HepG2 (cell line): Measurements from ENCODE around the gene NFE2L3. TPM values are rescaled to one million over a fixed set of nuclear protein-coding genes. Genes with fewer than 3 reads are reported as not detected.

Source experiments
- AGO1 ChIP-seq: fragments of 200-400 bp; formaldehyde crosslinking; IDR thresholded peaks from 2 replicates; pipeline ENCODE4 v1.6.1; 2017; ENCODE audit warnings: mild to moderate bottlenecking, low read depth, low read length, moderate library complexity; ENCODE audit not compliant: poor library complexity, severe bottlenecking
- AKAP8 ChIP-seq: sonication (generic); formaldehyde crosslinking; IDR thresholded peaks from 2 replicates; pipeline ENCODE4 v1.5.1; 2020; ENCODE audit warnings: mild to moderate bottlenecking, missing genetic modification reagents
- DMAP1 ChIP-seq: IDR thresholded peaks from 2 replicates; pipeline ENCODE4 v1.6.1; 2016
- FOXK2 ChIP-seq: fragments of 450-650 bp; IDR thresholded peaks from 2 replicates; pipeline ENCODE4 v1.6.1; 2016
- HNRNPLL ChIP-seq: fragments of 200-400 bp; formaldehyde crosslinking; IDR thresholded peaks from 2 replicates; pipeline ENCODE4 v1.6.1; 2017; ENCODE audit warnings: mild to moderate bottlenecking, low read depth, low read length; ENCODE audit not compliant: poor library complexity, severe bottlenecking
- KDM6A ChIP-seq: IDR thresholded peaks from 2 replicates; pipeline ENCODE4 v1.6.1; 2016; ENCODE audit warnings: low read depth
- MAF1 ChIP-seq: sonication (generic); formaldehyde crosslinking; IDR thresholded peaks from 2 replicates; pipeline ENCODE4 v1.5.0; 2020; ENCODE audit warnings: missing genetic modification reagents, borderline replicate concordance
- MXD4 ChIP-seq: IDR thresholded peaks from 2 replicates; pipeline ENCODE4 v1.6.1; 2016; ENCODE audit warnings: mild to moderate bottlenecking, missing biosample characterization, missing genetic modification reagents
- NAIF1 ChIP-seq: sonication (generic); formaldehyde crosslinking; IDR thresholded peaks from 2 replicates; pipeline ENCODE4 v1.5.0; 2020; ENCODE audit warnings: mild to moderate bottlenecking, missing genetic modification reagents, borderline replicate concordance
- NFIC ChIP-seq: IDR thresholded peaks from 2 replicates; pipeline ENCODE4 v1.6.1; 2012; ENCODE audit warnings: mild to moderate bottlenecking, low read length, inconsistent platforms
- RBM22 ChIP-seq: fragments of 200-400 bp; formaldehyde crosslinking; optimal IDR thresholded peaks from 2 replicates; pipeline ENCODE3; 2017; ENCODE audit warnings: mild to moderate bottlenecking, low read length, moderate library complexity
- SALL2 ChIP-seq: sonication (generic); formaldehyde crosslinking; IDR thresholded peaks from 2 replicates; pipeline ENCODE4 v1.8.1; 2023; ENCODE audit warnings: mild to moderate bottlenecking, missing genetic modification reagents, inconsistent platforms
- SIN3A ChIP-seq: IDR thresholded peaks from 2 replicates; pipeline ENCODE4 v1.6.1; 2011; ENCODE audit warnings: low read depth, mild to moderate bottlenecking, control low read depth, low read length, borderline replicate concordance
- YEATS4 ChIP-seq: sonication (generic); formaldehyde crosslinking; IDR thresholded peaks from 2 replicates; pipeline ENCODE4 v1.4.0; 2020; ENCODE audit warnings: missing genetic modification reagents, borderline replicate concordance
- ZC3H13 ChIP-seq: sonication (generic); formaldehyde crosslinking; IDR thresholded peaks from 2 replicates; pipeline ENCODE4 v1.8.1; 2023; ENCODE audit warnings: mild to moderate bottlenecking, missing genetic modification reagents, moderate library complexity
- ZFX ChIP-seq: sonication (generic); formaldehyde crosslinking; IDR thresholded peaks from 2 replicates; pipeline ENCODE4 v1.4.0; 2020; ENCODE audit warnings: mild to moderate bottlenecking, low read depth, missing genetic modification reagents, moderate library complexity
- ZFY ChIP-seq: sonication (generic); formaldehyde crosslinking; IDR thresholded peaks from 2 replicates; pipeline ENCODE4 v1.4.0; 2020; ENCODE audit warnings: missing genetic modification reagents
- ZNF451 ChIP-seq: sonication (generic); formaldehyde crosslinking; IDR thresholded peaks from 2 replicates; pipeline ENCODE4 v1.5.0; 2020; ENCODE audit warnings: mild to moderate bottlenecking, missing genetic modification reagents
- ZNF556 ChIP-seq: sonication (generic); formaldehyde crosslinking; IDR thresholded peaks from 2 replicates; pipeline ENCODE4 v1.4.0; 2020; ENCODE audit warnings: mild to moderate bottlenecking, missing genetic modification reagents, borderline replicate concordance
- ZNF749 ChIP-seq: sonication (generic); formaldehyde crosslinking; IDR thresholded peaks from 2 replicates; pipeline ENCODE4 v1.8.0; 2022; ENCODE audit warnings: mild to moderate bottlenecking, missing genetic modification reagents, moderate library complexity, borderline replicate concordance
- ZSCAN20 ChIP-seq: sonication (generic); formaldehyde crosslinking; IDR thresholded peaks from 2 replicates; pipeline ENCODE4 v1.4.0; 2020; ENCODE audit warnings: missing genetic modification reagents, mild to moderate bottlenecking, borderline replicate concordance
- ZSCAN9 ChIP-seq: IDR thresholded peaks from 2 replicates; pipeline ENCODE4 v1.6.1; 2016; ENCODE audit warnings: borderline replicate concordance
- polyA plus RNA-seq, 8 experiments: library from polyadenylated mRNA; depleted of rRNA in 3 of 8; stranded (reverse) in 7 of 8; unstranded in 1 of 8; fragments of >200 nt; fragmentation: Illumina TruSeq in 4 of 8; extraction: Trizol in 4 of 8; gene quantifications; 2 replicates each; pipeline versions ENCODE4 v1.2.1 to v1.2.3, GENCODE V29; 2011 to 2016; ENCODE audit warnings: low read depth in 4 of 8, missing spikeins in 1 of 8, mixed read lengths in 1 of 8; ENCODE audit not compliant: insufficient read depth in 1 of 8
- total RNA-seq, 5 experiments: library from RNA; depleted of rRNA; stranded (reverse); fragments of >200 nt; fragmentation: Illumina TruSeq; extraction: Trizol; gene quantifications; 2 replicates each; pipeline ENCODE4 v1.2.3, GENCODE V29; 2016; ENCODE audit warnings: low read depth in 1 of 5
- TF ChIP-seq, protein P1 (sequence below): IDR thresholded peaks from 2 replicates; pipeline ENCODE4 v1.6.1; 2016; ENCODE audit warnings: missing compliant biosample characterization, missing genetic modification reagents, borderline replicate concordance
- TF ChIP-seq, protein P2 (sequence below): sonication (generic); formaldehyde crosslinking; IDR thresholded peaks from 2 replicates; pipeline ENCODE4 v1.5.0; 2020; ENCODE audit warnings: missing genetic modification reagents
- TF ChIP-seq, protein P3 (sequence below): IDR thresholded peaks from 2 replicates; pipeline ENCODE4 v1.6.1; 2012; ENCODE audit warnings: inconsistent platforms
- TF ChIP-seq, protein P4 (sequence below): sonication (generic); formaldehyde crosslinking; IDR thresholded peaks from 2 replicates; pipeline ENCODE4 v1.5.0; 2020; ENCODE audit warnings: mild to moderate bottlenecking, missing genetic modification reagents, moderate library complexity

Gene NFE2L3
- total and polyA plus RNA-seq, 2 of the 13 experiments (the other 11 are each of a cell fraction or from before 2014, with no cell fraction given): 11.4 to 19.4 TPM

DNA sequence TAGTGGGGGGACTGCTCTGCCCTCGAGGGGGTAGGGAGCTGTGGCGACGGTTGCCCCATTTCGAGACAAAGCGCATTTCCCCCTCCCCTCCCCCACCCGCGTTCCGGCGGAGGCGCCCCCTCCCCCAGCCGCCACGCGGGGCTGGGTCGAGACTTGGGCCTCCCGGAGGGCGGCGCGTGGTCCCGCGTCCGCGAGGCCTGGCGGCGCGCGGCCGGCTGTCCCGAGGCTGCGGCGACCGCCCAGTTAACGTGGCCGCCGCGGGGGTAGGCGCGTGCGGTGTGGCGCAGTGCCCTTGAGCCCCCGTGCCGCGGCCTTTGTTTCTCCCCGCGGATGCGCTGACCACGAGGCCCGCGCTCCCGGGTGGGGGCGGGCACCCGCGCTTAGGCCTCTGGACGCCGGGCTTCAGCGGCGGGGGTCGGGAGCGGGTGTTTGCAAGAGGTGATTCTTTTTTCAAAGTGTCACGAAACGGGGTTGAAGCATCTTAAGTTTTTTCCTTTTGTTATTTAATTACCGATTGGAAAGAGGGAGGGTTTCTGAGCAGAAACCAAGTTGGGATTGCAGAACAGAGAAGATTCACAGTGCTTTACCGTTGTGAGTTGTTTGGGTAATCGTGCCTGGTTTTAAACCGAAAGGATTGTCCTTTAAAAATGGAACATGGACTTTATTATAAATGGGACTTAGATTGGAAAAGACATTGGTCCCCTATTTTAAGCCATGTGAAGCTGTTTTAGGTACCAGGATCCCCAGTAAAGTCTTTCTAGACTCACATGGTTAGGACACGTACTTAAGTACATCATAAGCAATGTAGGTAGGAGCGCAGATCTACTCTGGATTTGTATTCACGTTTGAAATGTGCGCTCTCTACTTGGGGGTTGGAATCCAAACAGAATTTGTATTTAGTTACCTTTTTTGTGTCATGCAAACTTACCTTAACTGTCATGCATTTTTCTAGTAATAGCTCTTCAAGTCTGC is 50.3 kb downstream of the NFE2L3 start (continued):
- peak; percentile 34 for TF ChIP-seq RBM22
- peak; percentile 12; the same call in 1 of the 2 replicates for TF ChIP-seq ZSCAN9 (CRISPR knock-in tag)
- no peak for TF ChIP-seq ZNF749
- TF ChIP-seq ZNF451: 0 out of 2 replicates have a peak, but pooled peaks have one; percentile 14
- TF ChIP-seq MAF1 (CRISPR knock-in tag): no peak
- peak; percentile 76 for TF ChIP-seq ZFX (CRISPR knock-in tag)
- no peak for TF ChIP-seq FOXK2
- TF ChIP-seq, protein P1, sequence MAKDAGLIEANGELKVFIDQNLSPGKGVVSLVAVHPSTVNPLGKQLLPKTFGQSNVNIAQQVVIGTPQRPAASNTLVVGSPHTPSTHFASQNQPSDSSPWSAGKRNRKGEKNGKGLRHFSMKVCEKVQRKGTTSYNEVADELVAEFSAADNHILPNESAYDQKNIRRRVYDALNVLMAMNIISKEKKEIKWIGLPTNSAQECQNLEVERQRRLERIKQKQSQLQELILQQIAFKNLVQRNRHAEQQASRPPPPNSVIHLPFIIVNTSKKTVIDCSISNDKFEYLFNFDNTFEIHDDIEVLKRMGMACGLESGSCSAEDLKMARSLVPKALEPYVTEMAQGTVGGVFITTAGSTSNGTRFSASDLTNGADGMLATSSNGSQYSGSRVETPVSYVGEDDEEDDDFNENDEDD: peak; percentile 51; the same call in 1 of the 2 replicates
- peak; percentile 32; the same call in 1 of the 2 replicates for TF ChIP-seq NFIC
- peak; percentile 99 for TF ChIP-seq NAIF1
- TF ChIP-seq SIN3A: 0 out of 2 replicates have a peak, but pooled peaks have one; percentile 30
- TF ChIP-seq, protein P2, sequence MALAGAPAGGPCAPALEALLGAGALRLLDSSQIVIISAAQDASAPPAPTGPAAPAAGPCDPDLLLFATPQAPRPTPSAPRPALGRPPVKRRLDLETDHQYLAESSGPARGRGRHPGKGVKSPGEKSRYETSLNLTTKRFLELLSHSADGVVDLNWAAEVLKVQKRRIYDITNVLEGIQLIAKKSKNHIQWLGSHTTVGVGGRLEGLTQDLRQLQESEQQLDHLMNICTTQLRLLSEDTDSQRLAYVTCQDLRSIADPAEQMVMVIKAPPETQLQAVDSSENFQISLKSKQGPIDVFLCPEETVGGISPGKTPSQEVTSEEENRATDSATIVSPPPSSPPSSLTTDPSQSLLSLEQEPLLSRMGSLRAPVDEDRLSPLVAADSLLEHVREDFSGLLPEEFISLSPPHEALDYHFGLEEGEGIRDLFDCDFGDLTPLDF (CRISPR knock-in tag): 0 out of 2 replicates have a peak, but pooled peaks have one; percentile 27
- no peak for TF ChIP-seq AGO1
- peak; percentile 66; the same call in 1 of the 2 replicates for TF ChIP-seq ZSCAN20 (CRISPR knock-in tag)
- 0 out of 2 replicates have a peak, but pooled peaks have one; percentile 23 for TF ChIP-seq SALL2 (CRISPR knock-in tag)
- TF ChIP-seq AKAP8: no peak
- TF ChIP-seq, protein P3, sequence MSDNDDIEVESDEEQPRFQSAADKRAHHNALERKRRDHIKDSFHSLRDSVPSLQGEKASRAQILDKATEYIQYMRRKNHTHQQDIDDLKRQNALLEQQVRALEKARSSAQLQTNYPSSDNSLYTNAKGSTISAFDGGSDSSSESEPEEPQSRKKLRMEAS: peak; percentile 84
- peak; percentile 58 for TF ChIP-seq YEATS4
- TF ChIP-seq, protein P4, sequence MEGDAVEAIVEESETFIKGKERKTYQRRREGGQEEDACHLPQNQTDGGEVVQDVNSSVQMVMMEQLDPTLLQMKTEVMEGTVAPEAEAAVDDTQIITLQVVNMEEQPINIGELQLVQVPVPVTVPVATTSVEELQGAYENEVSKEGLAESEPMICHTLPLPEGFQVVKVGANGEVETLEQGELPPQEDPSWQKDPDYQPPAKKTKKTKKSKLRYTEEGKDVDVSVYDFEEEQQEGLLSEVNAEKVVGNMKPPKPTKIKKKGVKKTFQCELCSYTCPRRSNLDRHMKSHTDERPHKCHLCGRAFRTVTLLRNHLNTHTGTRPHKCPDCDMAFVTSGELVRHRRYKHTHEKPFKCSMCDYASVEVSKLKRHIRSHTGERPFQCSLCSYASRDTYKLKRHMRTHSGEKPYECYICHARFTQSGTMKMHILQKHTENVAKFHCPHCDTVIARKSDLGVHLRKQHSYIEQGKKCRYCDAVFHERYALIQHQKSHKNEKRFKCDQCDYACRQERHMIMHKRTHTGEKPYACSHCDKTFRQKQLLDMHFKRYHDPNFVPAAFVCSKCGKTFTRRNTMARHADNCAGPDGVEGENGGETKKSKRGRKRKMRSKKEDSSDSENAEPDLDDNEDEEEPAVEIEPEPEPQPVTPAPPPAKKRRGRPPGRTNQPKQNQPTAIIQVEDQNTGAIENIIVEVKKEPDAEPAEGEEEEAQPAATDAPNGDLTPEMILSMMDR: no peak
- TF ChIP-seq MXD4 (CRISPR knock-in tag): 0 out of 2 replicates have a peak, but pooled peaks have one; percentile 21
- TF ChIP-seq DMAP1 (CRISPR knock-in tag): 0 out of 2 replicates have a peak, but pooled peaks have one; percentile 46
- no peak for TF ChIP-seq ZC3H13 (CRISPR knock-in tag)
- 0 out of 2 replicates have a peak, but pooled peaks have one; percentile 27 for TF ChIP-seq ZNF556
- TF ChIP-seq HNRNPLL: peak; percentile 94
- TF ChIP-seq KDM6A (CRISPR knock-in tag): no peak
- peak; percentile 85 for TF ChIP-seq ZFY (CRISPR knock-in tag)
